GM19324 (cell line): ENCODE data around the gene SORCS2.

Experiments used
- ATAC-seq: cut with Tn5 transposase; IDR thresholded peaks from one replicate; pipeline ENCODE4 v1.9.1; 2021; ENCODE audit warnings: mild to moderate bottlenecking, moderate library complexity; ENCODE audit not compliant: unreplicated experiment, low FRiP score

Gene SORCS2

GRCh38 chr4:7768736-7769135, 576.4 kb downstream of the SORCS2 start:
- no peak for ATAC-seq

- ATAC-seq = no peak
Observed at GRCh38 chr4:7769396-7770223, 577.3 kb downstream of the SORCS2 start.

GRCh38 chr4:7770224-7771050, 578.1 kb downstream of the SORCS2 start:
- ATAC-seq = no peak

- no peak for ATAC-seq
Observed at GRCh38 chr4:7771056-7771455, 578.7 kb downstream of the SORCS2 start.

- ATAC-seq = no peak
Observed at GRCh38 chr4:7771541-7772507, 579.5 kb downstream of the SORCS2 start.

- no peak for ATAC-seq
Observed at GRCh38 chr4:7772711-7773385, 580.5 kb downstream of the SORCS2 start.

- no peak for ATAC-seq
Observed at GRCh38 chr4:7773401-7774180, 581.3 kb downstream of the SORCS2 start.

- no peak for ATAC-seq
Observed at GRCh38 chr4:7774301-7775294, 582.3 kb downstream of the SORCS2 start.

- no peak for ATAC-seq
Observed at GRCh38 chr4:7775396-7775795, 583.1 kb downstream of the SORCS2 start.

GRCh38 chr4:7777017-7777710, 584.8 kb downstream of the SORCS2 start:
- no peak for ATAC-seq

GRCh38 chr4:7777871-7778509, 585.7 kb downstream of the SORCS2 start:
- ATAC-seq = no peak

GRCh38 chr4:7778510-7779431, 586.4 kb downstream of the SORCS2 start:
- ATAC-seq = no peak

GRCh38 chr4:7779432-7779768, 587.1 kb downstream of the SORCS2 start:
- ATAC-seq = no peak

- no peak for ATAC-seq
Observed at GRCh38 chr4:7780751-7781348, 588.5 kb downstream of the SORCS2 start.

- ATAC-seq = no peak
Observed at GRCh38 chr4:7781366-7781765, 589.0 kb downstream of the SORCS2 start.

GRCh38 chr4:7781993-7782392, 589.7 kb downstream of the SORCS2 start:
- ATAC-seq = no peak
